ENCODE data around the gene FAM237A.
A peak's percentile ranks its signal among the peaks of the same experiment; 100 is the strongest.

The FAM237A gene

DNA sequence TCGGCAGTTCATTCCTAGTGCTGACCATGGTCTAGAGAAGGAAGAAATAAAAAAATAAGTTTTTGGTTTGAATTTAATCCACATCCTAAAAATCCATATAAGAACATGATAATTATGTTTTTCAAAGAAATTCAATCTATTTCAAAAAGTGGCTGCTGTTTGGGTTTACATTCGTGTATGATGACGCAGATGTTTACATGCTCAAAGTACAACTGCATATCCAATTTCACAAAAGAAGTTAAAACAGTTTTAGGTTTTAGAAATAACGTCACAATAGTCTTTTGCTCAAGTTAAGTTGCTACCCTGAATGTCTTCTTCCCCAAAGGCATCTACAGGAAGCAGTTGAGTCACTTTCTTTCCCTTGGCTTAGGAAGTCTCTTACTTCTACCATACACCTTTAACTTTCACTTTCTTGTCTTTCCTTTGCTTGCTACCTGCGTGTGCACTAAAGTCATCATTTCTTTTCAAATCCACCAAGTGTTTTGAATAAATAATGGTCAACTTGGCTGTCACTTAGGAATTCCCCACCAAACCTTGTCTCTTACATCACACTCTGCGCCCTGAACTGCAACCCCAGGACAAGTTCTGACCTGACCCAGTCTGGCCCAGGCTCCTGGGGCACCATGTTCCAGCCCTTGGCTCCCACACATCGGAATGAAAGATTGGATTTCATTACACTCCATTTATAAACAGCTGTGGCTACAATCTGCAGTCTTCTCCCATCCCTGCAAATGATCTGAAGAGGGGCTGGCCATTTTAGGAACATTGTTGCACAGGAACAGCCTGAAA, 28.4 kb downstream of the FAM237A start:
- TF ChIP-seq, protein P1, sequence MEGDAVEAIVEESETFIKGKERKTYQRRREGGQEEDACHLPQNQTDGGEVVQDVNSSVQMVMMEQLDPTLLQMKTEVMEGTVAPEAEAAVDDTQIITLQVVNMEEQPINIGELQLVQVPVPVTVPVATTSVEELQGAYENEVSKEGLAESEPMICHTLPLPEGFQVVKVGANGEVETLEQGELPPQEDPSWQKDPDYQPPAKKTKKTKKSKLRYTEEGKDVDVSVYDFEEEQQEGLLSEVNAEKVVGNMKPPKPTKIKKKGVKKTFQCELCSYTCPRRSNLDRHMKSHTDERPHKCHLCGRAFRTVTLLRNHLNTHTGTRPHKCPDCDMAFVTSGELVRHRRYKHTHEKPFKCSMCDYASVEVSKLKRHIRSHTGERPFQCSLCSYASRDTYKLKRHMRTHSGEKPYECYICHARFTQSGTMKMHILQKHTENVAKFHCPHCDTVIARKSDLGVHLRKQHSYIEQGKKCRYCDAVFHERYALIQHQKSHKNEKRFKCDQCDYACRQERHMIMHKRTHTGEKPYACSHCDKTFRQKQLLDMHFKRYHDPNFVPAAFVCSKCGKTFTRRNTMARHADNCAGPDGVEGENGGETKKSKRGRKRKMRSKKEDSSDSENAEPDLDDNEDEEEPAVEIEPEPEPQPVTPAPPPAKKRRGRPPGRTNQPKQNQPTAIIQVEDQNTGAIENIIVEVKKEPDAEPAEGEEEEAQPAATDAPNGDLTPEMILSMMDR (IDR thresholded peaks at IDR 0.05; ENCODE audit: control extremely low read depth, extremely low read depth, low read depth, missing control alignments): no peak
- no peak for DNase-seq (ENCODE audit: extremely low spot score)
- ChIA-PET CTCF (no interaction called here), POLR2A (no interaction called here)

DNA sequence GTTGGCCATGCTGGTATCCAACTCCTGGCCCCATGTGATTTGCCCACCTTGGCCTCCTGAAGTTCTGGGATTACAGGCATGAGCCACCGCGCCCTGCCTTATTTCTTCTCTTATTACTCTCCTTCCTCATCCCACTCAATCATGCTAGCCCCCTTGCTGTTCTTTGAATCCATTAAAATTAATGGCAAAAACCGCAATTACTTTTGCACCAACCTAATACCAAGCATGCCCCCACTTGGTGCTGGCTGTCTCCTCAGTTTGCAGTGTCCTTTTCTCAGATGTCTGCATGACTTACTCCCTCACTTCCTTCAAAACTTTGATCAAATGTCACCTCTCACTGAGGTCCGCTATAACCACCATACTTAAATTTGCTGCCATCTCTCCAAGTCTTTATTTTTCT, 41.3 kb downstream of the FAM237A start:
- POLR2A ChIA-PET: no interaction called here

DNA sequence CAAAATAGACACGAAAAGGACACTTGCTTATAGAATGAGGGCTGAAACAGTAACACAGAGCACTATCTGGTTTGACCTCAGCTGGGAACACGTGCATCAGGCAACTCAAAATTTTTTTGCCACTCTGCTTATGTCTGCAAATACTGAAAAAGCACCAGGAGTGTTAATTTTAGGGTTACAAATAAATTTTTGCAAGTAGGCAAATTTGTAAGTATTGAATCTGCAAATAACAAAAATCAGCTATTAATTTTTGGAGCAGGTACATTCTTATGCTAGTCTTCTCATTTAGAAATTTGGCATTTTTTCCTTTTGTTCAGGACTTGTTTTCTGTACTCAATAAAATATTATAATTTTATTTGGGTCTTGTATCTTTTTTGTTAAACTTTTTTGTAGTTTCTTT, 46.2 kb downstream of the FAM237A start:
- TF ChIP-seq, protein P1 (IDR thresholded peaks at IDR 0.05; ENCODE audit: control extremely low read depth, extremely low read depth, low read depth, missing control alignments): no peak
- no peak for DNase-seq (ENCODE audit: extremely low spot score)
- POLR2A ChIA-PET: no interaction called here
- CTCF ChIA-PET: interaction anchor here (2.0 kb wide), 1 partner anchor 94 kb away, joined by 8 read pairs; no protein-coding TSS in a partner anchor

More for the DNA sequence above, 41.3 kb downstream of the FAM237A start:
- TF ChIP-seq, protein P1 (IDR thresholded peaks at IDR 0.05; ENCODE audit: control extremely low read depth, extremely low read depth, low read depth, missing control alignments): no peak
- no peak for DNase-seq (ENCODE audit: extremely low spot score)
- CTCF ChIA-PET: no interaction called here

DNA sequence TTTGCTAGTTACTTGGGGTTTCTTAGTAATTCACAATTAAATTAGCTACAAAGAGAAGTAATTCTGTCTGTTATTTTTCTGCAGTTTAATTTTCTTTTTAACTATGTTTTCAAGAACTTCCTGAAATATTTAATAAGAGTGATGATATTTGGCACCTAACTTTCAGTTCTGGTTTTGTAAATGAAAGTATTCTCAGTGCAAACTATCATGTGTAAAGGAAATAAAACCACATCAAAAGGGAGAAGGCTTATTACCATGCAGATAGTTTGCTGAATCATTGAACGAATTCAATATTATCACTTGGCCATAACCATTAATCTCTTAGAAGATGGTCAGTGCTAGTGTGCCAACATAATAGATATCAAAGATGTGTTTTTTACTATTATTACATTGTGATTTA, 46.7 kb downstream of the FAM237A start:
- TF ChIP-seq, protein P1 (IDR thresholded peaks at IDR 0.05; ENCODE audit: control extremely low read depth, extremely low read depth, low read depth, missing control alignments): no peak
- CTCF ChIA-PET: interaction anchor here (2.0 kb wide), 1 partner anchor 93 kb away, joined by 8 read pairs; no protein-coding TSS in a partner anchor
- POLR2A ChIA-PET: no interaction called here
- DNase-seq (ENCODE audit: extremely low spot score): no peak

DNA sequence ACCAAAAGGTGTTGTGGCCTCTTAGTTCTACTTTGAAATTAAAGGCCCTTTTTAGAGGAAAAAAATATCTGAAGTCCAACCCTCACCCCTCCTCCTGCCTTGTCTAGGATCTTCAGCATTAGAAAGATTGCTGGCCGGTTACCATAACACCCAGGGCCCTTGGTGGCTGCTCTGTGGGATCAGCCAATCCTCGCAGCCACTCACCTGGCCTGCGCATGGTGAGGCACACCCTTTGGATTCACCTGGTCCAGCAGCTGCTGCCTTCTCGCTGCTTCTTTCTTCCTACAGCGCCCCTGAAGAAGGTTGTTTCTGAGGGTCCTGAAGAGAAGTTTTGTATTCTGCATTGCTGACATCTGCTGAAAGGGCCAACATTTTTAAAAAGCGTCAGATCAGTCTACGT, 50.7 kb downstream of the FAM237A start:
- ChIA-PET CTCF (no interaction called here), POLR2A (no interaction called here)
- DNase-seq (ENCODE audit: extremely low spot score): no peak
- TF ChIP-seq, protein P1 (IDR thresholded peaks at IDR 0.05; ENCODE audit: control extremely low read depth, extremely low read depth, low read depth, missing control alignments): no peak

DNA sequence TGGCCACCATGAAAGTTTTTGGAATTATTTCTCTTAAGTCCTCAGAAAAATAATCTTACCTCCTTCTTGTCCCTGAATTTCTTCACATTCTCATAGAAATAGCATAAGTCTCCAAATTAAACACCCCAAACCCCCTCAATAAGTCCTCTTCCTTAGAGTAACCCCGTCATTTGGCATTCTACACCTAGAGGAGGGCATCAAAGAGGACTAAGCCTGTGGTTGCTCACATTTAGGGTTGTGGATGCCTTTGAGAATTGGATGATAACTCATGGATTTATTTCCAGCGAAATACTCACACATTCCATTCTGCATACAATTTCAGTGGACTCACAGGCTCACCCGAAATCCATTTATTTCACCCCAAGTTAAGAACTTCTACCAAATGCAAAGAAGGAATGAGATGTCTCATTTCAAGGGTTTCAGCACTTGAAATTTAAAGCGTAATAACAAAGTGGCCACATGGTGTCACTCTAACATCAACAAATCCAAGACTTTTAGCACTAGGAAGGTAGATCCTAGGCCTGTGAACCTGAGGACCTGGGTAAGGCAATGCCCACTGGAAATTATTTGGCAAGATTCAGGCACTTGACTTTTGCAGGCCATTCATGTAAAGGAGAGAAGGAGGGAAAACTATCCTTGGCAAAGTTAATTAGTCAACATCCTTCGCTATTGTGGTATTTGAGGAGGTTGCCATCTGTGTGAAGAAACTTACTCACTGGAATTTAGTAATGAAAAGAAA, 51.3 kb downstream of the FAM237A start:
- TF ChIP-seq, protein P1 (IDR thresholded peaks at IDR 0.05; ENCODE audit: control extremely low read depth, extremely low read depth, low read depth, missing control alignments): peak; percentile 61
- CTCF ChIA-PET: interaction anchor here (1.1 to 2.5 kb wide), 4 partner anchors 28 to 1347 kb away, joined by 3 to 16 read pairs (median 6); no protein-coding TSS in a partner anchor
- POLR2A ChIA-PET: no interaction called here
- peak; percentile 58 for DNase-seq (ENCODE audit: extremely low spot score)

Measured in GM10248 (cell line).